Hepatocyte (in vitro differentiated cells): ENCODE data around the gene FLT3LG.

ENCODE experiments used
- CTCF ChIP-seq: fragments of 200-600 bp; sonication (generic); IDR thresholded peaks from 2 replicates; pipeline ENCODE4 v1.5.1; 2016; ENCODE audit warnings: antibody characterized with exemption, mild to moderate bottlenecking; ENCODE audit not compliant: poor library complexity
- EZH2 ChIP-seq: fragments of 200-600 bp; sonication (generic); IDR thresholded peaks from 2 replicates; pipeline ENCODE4 v1.6.1; 2016; ENCODE audit warnings: antibody characterized with exemption, mild to moderate bottlenecking, borderline replicate concordance

- TF ChIP-seq CTCF (no peak), EZH2 (no peak)
Measured at GRCh38 chr19:49442354-49442753, 31.7 kb upstream of the FLT3LG start.
